Sciatic nerve (tissue), 2 donors: ENCODE results near the gene CIT. TPM values are rescaled to one million over a fixed set of nuclear protein-coding genes. Genes with fewer than 3 reads are reported as not detected.

Experiments
- ATAC-seq: fragments of 200-7000 bp; cut with Tn5 transposase; one replicate; pipeline ENCODE4 v1.9.1; 2020; ENCODE audit warnings: mild to moderate bottlenecking, moderate library complexity
- DNase-seq: peaks from one replicate; pipeline ENCODE4 v3.0.0-alpha.2; 2020; ENCODE audit warnings: low spot score
- intact Hi-C: fragments of 100-400 bp; cut with DNase I; formaldehyde crosslinking; loops from one replicate; pipeline ENCODE4 v1.14.2; 2022
- total RNA-seq: library from RNA; stranded (reverse); fragmentation: NEBNext Ultra II Directional; extraction: Animal tissue kit (Norgen Biotek cat#: 25700); gene quantifications from one replicate; pipeline ENCODE4 v1.2.1, GENCODE V29; 2021
- donor health status: DM: no; HTN: no; CAD: no.
- donor health status: DM: no; HTN: no; CAD: no.

Gene CIT
- total RNA-seq, 1 donor from 2014 or later: 42.7 TPM

DNA sequence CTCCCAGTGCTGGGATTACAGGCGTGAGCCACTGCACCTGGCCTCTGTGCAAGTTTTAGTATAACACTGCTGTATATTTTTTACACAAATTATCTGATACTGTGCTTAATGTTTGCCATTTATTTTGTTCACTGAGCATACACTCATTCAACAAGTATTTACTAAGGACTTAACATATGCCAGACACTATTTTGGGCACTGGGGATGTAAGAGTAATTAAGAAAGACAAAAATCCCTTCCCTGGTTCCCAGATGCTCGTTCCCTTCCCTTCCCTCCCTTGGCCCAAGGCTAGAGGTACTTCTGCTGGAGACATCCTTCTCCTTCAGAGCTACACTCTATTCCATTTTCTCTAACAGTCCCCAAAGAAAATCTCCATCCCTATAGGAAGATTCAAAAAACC lies 12.5 kb downstream of the CIT start:
- intact Hi-C loops: no loop called here
- no peak for ATAC-seq
- DNase-seq: no peak

DNA sequence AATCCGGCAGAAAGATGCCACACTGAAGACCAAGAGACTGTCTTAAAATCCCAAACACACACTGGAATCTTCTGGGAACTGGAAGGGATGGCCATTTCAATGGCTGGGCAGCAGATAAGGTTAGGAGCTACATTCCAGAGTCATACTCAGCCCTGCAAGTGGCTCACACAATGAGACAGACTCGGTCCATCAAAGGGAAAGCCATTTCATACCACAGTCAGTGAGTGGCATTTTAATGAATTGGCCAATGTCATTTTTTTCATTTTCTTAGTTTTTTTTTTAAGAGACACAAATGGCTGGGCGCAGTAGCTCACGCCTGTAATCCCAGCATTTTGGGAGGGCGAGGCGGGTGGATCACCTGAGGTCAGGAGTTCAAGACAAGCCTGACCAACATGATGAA lies 17.9 kb downstream of the CIT start:
- DNase-seq (no peak), ATAC-seq (no peak)
- intact Hi-C loops: no loop called here

DNA sequence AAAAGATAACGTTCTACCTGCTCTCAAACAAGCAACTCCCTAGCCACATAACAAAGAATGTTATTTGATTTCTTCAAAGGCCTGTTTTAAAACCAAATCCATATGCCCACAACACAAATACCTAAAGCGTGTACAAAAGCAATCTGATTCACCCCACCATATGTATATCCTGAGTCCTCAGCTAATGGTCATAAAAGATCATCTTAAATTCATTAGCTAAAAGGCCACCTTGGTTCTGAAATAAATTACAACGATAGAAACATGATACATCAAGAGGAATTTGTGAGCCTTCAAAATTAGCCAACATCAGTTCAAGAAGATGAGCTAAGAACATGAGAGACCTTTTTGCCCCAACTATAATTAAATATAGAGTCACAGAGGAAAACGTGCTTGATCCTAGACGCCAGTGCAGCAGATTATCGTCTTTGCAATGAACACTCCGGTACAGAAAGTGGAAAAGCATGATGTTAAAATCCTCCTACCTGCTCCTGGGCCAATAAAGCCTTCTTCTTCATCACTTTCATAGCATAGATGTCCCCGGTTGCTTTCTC lies 20.0 kb downstream of the CIT start:
- DNase-seq (no peak), ATAC-seq (no peak)
- intact Hi-C loops: no loop called here

DNA sequence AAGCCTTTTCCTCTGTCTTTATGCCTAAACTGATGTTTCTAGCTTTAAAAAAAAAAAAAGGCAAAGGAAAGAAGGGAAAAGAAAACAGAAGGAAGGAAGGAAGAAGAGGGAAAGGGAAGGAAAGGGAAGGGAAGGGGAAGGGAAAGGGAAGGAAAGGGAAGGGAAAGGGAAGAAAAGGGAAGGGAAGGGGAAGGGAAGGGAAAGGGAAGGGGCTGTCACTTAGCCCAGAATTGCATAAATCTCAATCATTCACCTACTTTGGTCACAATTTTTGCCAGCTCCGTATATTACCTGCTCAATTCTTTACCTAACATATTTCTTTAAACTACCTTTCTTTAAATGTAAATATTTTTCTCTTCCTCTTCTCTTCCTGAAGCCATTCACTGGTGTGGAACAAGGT lies 26.8 kb downstream of the CIT start:
- DNase-seq: no peak
- ATAC-seq: no peak

DNA sequence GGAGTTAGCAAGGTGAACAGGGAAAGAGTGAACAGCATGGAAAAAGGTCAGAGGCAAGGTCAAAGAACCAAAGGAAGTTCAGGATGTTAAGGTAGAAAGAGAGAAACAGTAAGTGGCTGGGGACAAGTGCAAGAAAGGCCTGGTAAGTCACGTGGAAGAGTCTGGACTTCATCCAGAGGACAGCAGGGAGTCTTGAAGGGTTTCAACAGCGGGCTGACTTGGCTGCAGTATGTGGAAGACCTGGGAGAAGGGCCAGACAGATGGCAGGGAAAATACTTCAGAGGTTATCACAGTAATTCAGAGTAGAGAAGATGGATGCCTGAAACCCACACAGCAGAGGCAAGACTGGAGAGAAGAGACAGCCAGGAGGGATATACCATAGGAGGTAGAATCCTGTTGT lies 34.0 kb downstream of the CIT start:
- intact Hi-C loops: no loop called here
- ATAC-seq: no peak

More for the DNA sequence above, 26.8 kb downstream of the CIT start:
- intact Hi-C loops: no loop called here

DNA sequence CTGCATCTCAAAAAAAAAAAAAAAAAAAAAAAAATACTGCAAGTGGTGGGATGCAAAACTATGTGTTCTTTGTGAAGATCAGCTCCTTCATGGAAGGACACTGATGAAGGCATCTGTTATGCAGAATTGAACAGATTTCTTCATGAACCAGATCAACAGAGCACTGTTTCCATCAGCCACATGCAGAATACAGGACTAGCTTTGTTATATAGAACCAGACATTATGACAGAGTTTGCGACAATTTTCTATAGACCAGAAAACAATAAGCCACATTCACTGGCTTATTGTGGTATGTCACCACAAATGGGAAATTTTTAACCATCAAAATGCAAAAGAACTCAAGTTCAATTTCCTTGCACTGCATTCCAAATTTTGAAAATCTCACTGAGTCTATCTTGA lies 34.7 kb downstream of the CIT start:
- ATAC-seq (peak; percentile 81), DNase-seq (no peak)
- intact Hi-C loops: no loop called here

More for the DNA sequence above, 34.0 kb downstream of the CIT start:
- DNase-seq: no peak

DNA sequence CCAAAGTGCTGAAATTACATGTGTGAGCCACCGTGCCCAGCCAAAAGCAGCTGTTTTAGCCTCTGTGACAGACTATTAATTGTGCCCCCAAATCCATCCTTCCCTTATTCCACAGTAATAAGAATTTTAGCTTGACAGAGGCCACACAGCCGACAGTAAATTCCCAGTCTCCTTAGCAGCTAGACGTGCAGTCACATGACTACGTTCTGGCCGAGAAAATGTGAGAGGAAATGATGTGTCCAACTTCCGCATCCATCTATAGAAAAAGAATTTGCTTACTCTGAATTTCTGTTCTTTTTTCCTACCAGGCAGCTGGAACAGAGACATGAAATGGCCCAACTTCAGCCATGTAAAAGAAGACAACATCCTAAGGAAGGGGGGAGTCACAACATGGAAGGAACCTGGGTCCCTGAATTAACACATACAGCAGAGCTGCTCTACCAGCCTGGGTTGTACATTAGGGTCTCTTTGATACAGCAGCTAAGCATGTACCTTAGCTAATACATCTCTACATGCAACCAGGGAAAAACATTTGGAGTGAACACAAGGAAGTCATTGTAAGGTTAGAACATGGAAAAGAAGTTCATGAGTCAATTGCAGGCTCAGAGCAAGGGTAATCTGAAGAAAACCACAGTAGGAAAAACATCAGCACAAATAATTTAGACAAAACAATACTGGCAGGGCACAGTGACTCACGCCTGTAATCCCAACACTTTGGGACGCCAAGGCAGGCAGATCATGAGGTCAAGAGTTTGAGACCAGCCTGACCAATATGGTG lies 35.5 kb downstream of the CIT start:
- intact Hi-C loops: no loop called here
- ATAC-seq: no peak
- DNase-seq: no peak

DNA sequence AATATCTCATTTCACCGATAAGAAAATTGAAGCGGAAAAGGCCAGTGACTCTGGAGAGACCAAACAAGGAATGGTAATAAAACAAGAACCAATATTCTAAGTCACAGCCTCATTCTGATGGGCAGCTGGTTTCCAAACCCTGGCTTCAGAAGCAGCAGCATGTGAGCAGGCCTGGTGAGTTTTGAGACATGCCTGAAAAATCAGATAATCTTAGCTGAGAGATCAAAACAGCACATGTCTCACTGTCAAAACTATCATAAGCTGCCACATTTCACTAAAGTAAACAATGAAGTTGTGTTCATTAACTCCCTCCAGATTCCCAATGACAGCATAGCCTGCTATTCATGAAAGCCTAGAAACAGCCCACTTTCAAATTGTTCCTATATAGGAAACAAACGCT lies 36.5 kb downstream of the CIT start:
- DNase-seq (no peak), ATAC-seq (no peak)
- intact Hi-C loops: no loop called here

DNA sequence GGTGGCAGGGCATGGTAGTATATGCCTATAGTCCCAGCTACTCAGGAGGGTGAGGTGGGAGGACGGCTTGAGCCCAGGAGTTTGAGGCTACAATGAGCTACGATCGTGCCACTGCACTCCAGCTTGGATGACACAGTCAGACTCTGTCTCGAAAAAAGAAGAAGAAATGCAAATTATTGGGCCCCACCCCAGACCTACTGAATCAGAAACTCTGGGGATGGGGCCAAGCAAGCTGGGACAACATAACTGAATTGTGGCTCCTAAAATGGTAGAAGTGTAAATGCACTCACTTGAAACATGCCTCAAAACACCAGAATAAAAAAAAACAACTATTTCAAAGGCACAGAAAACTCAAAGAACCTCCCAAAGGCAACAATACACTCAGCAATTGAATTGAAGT lies 37.0 kb downstream of the CIT start:
- ATAC-seq (no peak), DNase-seq (no peak)
- intact Hi-C loops: no loop called here

DNA sequence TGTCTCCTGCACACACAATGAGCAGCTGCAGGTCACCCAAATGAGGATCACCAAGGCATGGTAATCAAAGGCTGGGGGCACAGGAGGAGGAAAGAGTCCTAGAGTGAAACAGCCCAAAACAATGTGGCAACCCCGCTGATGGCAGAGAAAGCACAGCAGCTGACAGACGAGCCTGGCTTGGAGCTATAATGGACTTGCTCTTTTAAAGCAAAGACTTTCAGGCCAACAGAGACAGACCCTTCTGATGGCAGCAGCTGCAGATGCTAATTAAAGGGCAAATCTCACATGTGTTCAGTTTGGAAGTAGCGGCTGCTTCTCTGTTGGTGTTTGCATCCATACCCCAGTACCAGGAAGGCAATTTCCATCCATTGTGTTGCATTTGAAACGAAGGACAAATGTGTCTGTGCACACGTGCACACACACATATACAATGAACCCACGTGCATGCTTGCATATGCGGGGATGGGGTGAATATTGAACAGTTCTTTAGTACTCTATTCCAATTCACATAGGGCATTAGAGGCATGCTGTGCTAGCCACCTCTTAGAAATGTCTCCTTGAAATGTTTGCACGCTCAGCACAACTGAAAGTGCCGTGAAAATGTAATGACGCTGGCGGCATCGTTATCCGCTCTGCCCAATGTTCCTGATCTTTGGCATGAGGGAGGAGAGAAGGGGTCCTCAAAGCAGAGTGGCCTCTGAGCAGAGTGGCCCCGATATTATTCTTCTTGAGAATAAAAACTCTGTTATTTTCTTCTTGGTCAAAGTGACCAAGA lies 38.1 kb downstream of the CIT start:
- no peak for ATAC-seq
- DNase-seq: no peak
- intact Hi-C loops: no loop called here

DNA sequence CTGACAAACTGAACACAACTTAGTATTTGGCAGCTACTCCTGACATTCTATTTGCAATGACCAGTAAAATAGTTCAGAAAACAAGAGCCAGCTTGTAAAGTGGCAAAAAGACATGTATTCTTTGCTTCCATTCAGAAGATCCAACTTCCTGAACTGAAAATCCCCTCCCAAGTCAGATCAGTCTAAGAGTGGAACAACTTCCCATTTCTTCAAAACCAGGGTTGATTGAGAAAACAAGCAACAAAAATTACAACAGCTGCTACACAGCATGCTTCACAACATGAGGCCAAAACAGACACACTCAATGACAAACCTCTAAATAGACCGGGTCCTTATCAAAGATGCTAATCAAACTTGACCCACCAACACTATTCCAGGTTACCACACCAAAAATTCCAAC lies 40.3 kb downstream of the CIT start:
- intact Hi-C loops: no loop called here
- no peak for ATAC-seq
- no peak for DNase-seq

DNA sequence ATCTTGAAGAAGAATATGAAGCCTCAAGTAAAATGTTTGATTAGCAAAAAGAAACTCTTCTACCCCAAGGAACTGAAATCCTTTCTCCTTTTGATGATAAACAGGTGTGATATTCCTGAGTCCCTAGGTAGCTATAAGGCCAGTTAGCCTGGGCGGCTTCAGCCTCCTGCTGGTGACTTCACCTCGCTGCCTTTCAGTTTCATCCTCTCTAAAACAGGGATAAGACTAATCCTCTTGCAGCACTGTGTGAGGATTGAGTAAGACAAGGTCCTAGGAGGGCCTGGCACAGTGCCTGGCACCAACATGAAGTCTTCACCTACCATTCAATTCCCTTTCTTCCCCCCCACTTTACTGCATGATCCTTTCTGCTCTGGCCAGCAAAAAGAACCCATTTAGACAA lies 42.1 kb downstream of the CIT start:
- intact Hi-C loops: no loop called here
- DNase-seq (no peak), ATAC-seq (no peak)

DNA sequence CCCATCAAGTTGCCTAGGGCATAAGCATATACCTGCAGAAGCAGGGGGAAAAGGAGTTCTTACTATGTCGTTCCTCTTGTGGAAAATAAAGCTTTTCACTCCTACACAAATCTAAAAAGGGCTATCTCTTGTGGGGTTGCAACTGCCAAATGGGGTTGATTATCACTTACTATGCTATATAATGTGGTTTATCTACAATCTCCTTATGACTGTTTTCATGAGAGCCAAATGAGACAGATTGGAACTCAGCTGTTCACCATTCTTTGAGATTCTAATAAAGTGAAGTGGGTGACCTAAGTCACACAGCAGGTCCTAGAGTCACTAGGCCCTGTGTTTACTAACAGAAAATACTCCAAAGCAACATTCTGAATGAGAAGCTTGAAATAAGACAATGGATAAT lies 47.7 kb downstream of the CIT start:
- DNase-seq: no peak
- no peak for ATAC-seq
- intact Hi-C loops: no loop called here

DNA sequence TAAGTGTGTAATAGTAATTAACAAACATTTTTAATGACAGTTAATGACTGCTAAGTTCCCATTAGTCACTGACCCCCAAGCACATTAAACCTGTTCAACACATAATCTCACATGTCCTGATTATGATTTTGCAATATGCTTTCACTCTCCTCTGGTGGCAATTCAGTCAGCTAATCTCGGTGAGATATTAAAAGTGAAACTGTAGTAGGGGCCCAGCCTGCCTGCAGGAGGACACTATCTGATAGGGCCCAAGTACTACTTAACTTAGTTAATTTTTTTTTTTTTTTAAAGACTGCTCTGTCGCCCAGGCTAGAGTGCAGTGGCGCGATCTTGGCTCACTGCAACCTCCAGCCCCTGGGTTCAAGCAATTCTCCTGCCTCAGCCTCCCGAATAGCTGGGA lies 48.8 kb downstream of the CIT start:
- no peak for DNase-seq
- ATAC-seq: no peak
- intact Hi-C loops: no loop called here

DNA sequence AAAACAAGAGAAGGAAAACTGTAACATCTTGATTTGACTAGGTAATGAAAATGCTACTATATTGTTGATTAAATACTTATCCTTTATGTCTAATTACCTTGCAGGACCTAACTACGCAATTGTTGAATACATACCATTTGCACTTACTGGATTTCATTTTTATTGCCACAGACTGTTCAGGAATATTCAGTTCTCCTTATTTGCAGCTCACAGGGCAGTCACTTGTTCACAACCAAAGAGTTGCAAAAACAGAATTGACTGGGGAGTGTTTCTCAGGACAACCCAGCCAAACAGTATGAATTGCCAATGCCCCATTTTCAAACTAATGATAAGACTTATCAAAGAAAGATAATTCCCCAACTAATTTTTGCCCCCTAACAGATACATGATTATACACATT lies 49.4 kb downstream of the CIT start:
- ATAC-seq (no peak), DNase-seq (no peak)
- intact Hi-C loops: no loop called here

DNA sequence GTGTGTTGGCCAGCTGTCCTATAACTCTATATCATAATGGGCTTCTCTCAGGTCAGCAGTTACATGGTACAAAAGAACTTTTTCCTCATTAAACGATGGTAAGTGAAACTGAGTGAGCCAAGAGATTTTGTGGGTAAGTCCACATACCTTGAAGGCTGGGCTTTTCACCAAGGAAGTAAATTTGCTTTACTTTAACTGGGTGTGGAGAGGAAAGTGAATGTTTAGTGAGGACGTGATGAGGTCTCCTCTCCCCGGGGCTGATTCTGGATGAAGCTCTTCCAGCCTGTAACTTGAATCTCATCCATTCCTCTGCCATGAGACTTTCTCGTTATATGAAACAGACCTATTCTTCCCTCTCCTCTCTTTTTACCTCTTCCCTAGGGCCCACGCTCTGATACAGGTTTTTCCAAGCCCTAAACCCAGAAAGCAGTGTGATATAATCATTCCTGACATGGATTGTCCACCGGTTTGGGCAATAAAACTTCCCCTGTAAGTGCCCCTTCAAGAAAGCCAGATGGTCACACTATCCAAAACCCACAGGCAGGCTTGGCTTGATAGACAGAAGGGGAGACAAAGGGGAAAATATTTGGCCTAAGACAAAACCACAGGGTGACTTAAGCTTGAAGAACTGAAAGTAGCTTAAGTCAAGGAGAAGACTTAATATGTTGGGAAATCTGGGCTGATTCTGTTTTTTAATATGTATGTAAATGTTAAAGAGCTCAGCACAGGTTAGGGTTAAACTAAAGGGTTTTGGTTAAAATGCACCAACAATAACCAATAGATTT lies 50.3 kb downstream of the CIT start:
- intact Hi-C loops: no loop called here
- no peak for ATAC-seq
- no peak for DNase-seq

DNA sequence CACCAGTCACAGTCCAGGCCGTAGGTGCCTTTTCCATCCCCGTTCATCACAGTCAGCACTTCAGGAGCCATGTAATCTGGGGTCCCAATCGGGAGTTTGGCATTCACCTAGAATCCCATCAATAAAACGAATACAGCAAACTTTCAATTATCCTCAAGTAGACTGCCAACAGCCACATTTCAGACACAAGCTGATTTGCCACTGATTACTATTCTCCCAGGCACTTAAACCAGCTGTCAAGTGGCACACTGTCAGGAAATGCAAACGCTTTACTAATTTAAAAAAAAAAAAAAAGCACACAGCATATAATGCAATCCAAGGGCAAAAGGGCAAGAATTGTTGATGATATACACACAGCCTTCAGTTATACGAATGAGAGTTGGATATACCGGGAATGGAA lies 51.9 kb downstream of the CIT start:
- no peak for DNase-seq
- no peak for ATAC-seq
- intact Hi-C loops: no loop called here

DNA sequence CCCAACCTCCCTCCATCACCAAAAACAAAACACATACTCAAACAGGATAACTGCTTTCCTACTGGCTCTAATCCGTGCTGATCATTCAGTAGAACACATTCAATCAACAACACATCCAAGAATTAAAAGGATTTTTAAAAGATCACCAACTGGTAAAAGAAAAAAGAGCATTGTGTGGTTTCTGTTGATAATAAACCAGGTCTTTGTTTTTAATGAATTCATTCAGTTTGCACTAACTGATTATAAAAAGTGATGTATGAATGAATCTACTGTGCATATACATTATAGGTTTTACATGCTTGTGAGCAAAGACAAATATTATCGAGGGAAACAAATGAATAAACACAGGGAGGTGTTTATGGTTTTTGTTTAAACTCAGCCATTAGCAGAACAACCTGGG lies 55.1 kb downstream of the CIT start:
- intact Hi-C loops: no loop called here
- no peak for ATAC-seq
- no peak for DNase-seq

DNA sequence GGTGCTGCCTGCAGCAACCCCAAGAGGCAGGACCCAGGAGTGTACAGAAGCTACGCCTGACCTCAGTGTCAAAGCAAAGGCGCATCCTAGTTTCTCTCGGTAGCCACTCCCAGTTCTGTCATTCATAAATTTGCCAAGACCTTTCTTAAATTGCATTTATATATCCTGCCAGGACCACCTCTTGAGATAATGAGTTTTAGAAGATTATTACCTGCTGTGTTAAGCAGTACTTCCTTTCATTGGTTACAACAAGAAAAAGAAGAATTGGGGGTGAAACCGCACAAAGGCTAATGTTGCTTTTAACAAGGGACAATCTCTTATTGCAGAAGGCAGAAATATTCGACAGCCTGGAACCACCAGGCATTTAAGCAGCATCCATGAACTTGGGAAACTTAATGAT lies 57.8 kb downstream of the CIT start:
- intact Hi-C loops: no loop called here
- DNase-seq (no peak), ATAC-seq (no peak)
